Stimulated activated CD8-positive, alpha-beta memory T cell treated with anti-CD3 and anti-CD28 coated beads, Interleukin-7, amount 100 ng/mL, for 48 hours (primary cell): ENCODE data around the gene LRFN2.

Experiments
- DNase-seq, 2 donors: peaks; one replicate each; pipeline ENCODE4 v3.0.0-alpha.2; 2020; ENCODE audit warnings: low read depth in 1 of 2; ENCODE audit errors: extremely low read depth in 1 of 2

Gene LRFN2

GRCh38 chr6:40408786-40409542, 178.2 kb downstream of the LRFN2 start:
- no peak for DNase-seq

DNA sequence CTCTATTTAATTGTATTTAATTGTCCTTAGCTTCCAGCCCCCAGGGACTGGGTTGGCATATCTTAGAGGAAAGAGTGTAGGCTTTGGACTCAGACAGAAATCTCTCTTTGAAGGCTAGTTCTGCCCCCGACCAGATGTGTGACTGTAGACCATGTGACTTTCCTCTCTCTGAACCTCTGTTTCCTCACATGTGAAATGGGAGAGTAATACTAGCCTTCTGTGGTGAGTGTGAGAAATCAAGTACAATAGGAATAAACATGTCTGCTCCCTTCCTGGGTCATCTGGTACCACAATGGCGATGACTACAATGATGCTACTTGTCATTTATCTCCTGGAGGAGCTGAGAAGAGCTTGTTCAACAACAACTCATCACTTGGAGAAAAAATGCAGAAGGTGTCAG, 179.9 kb downstream of the LRFN2 start:
- no peak for DNase-seq

DNA sequence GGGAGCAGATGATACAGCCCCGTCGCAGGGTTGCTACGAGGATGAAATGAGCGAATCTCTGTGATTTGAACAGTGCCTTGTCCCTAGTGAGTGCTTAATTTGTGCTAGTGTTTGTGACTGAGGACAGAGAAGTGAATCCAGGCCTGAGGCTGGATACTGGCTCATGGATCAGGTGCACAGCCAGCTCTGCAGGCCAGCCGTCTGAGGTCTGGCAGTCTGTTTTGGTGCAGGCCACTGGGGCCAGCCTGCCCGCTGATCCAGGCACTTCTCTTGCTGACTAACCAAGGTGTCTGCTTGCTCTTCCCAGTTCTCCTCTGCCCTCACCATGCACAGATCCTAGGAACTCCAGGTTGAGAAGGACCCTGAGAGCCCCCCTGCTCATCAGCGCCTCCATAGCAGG, 181.0 kb downstream of the LRFN2 start:
- no peak for DNase-seq

DNA sequence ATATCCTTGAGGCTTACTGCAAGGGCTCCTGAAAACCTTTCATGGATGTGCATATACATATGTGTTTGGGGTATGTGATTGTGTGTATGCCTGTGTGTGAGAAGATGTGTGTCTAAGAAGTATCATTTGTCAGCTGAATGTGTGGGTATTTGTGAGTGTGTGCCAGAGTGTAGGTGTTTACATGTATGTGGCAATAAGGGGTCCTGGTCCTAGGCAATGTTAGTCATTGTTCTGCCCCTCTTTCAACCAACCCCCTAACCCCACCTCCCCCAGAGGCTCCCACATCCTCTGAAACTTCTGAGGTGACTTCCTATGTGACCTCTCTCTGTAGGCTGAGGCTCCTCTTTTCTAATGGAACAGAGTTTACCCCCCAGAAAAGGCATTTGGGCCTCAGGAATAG, 186.4 kb downstream of the LRFN2 start:
- DNase-seq, result no peak

DNA sequence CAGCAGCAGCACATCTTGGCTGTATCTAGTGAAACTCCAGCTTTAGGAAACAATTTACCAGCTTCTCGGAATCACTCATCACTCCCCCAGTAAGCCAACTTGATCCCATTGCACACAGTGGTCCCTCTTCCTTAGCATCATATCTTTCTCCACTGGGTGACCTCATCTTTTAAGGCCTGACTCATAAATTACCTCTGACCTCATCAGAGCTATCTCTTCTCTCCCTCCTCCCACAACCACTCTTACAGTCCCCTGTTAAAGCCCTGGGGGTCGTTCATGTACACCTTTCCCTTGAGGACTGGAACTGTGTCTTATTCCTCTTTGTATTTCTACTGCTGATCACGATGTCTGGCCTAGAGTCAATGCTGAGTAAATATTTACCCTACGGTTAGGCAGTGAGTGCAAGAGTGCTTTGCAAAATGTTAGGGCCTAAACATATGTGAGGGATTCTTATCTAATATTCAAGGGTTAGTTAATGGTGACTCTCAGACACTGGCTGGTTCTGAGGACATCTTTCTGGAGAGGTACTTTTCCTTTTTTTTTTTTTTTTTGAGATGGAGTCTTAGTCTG, 187.2 kb downstream of the LRFN2 start:
- no peak for DNase-seq

GRCh38 chr6:40398810-40399477, 188.2 kb downstream of the LRFN2 start:
- DNase-seq, result no peak

DNA sequence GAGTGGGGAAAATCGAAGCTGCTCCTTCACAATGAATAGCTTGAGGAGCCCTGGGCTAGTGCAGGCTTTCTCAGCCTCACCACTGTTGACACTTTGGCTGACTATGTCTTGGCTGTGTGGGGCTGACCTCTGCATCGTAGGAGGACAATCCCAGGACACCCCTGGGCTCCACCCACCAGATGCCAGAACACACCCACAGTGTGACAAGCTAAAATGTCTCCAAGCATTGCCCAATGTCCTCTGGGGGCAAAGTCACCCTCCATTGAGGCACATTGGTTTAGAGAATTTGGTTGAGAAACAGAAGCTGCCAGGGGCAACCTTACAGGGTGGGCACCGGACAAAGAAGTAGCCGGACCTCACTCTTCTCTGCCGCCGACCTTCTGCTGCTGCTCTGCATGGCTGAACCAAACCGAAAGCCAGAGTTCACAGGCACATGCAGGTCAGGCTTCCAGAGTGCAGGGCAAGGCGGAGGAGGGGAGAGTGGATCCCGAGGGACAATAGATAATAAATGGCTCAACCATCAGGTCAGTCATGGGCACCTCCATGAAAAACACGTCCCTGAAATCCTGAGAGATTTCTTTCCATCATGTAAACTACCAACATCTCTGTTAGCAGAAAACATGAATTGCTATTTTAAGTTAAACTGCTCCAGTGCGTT, 189.0 kb downstream of the LRFN2 start:
- no peak for DNase-seq

DNA sequence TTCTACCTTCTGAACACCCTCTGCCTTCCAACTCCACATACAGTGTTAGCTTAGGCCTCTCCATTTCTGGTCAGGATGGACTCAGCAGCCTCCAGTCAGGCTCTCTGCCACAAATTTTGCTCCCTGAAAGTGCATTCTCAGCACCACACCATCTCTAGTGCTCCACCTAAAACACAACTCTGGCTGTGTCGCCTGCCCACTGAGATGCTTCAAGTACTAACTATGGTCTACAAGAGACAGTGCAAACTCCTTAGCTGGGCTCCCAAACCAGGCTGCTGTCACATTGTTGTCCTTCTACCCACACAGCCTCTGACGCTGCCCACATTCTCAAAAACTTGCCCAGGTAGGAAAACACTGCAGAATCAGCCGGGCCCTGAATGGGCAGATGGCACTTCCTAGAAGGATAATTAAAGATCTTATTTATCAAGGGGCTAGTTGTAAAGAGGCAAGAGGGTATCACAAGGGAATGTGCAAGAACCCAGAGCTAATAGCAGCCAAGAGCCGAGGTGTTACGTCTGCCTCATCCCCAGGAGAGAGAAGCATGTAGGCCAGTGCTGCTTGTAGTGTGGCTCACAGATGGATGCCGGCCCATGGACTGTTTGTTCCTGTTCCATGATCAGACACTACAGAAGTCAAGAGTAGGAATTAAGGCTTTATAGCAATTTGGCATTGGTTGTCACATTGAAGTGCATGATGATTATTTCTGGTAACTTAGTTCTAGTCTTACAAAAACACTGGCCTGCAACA, 189.7 kb downstream of the LRFN2 start:
- DNase-seq, result no peak

DNA sequence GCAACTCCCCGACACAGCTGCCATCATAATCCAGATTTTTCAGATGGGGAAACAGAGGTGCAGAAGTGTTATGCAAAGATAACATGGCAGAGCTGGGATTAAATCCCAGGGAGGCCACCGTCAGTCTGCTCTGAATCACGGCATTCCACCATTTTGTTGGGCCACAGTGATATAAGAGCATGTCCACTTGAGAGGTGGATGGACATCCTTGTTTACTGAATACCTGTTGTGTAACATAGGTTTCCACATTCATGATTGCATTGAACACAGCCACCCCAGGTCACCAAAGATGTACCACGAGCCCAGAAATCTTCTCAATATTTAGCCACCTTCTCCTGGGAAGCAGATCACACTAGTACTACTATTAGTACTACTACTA, 191.5 kb downstream of the LRFN2 start:
- no peak for DNase-seq

DNA sequence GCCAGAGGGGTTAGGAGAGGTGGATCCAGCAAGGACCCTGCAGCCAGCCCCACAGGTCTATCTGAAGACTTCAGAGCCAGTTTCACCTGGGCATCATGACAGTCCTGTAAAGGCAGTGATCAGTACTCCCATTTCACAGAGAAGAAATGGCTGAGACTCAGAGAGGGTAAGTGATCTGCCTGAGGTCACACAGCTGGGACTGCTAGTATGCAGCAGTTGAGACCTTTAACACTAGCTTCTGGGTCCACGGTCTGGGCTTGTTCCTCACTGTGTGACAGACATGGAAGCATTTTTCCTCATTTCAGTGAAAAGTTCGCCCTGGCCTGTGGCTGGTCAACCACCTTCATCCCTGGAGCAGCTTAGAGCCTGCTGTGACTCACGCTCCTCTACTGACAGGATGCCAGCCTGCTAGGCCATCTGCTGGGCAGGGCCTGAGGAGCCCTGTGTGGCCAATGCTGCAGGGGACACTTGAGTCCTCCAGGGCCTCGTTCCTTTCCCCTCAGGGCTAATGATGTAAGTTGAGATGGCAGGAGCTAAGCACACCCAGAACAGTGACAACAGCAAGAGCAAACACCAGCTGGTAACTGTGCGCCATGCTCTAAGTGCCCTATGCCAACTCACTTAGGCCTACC, 192.0 kb downstream of the LRFN2 start:
- DNase-seq, result no peak

DNA sequence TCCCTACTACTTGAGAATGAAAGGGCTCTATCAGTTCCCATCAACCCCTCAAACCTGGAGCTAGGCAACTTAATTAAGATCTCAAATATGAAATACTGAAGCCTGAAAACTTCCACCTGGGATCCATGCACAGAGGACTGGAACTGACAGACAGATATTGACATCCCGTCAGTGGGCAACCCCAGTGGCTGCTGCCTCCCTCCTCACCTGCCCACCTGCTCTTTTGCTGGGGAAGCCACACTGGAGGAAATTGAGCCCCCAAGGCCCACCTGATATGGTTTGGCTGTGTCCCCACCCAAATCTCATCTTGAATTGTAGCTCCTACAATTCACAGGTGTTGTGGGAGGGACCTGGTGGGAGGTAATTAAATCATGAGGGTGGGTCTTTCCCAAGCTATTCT, 192.8 kb downstream of the LRFN2 start:
- DNase-seq, result no peak

GRCh38 chr6:40393641-40394040, 193.5 kb downstream of the LRFN2 start:
- DNase-seq, result no peak

GRCh38 chr6:40392589-40392988, 194.6 kb downstream of the LRFN2 start:
- DNase-seq, result no peak

DNA sequence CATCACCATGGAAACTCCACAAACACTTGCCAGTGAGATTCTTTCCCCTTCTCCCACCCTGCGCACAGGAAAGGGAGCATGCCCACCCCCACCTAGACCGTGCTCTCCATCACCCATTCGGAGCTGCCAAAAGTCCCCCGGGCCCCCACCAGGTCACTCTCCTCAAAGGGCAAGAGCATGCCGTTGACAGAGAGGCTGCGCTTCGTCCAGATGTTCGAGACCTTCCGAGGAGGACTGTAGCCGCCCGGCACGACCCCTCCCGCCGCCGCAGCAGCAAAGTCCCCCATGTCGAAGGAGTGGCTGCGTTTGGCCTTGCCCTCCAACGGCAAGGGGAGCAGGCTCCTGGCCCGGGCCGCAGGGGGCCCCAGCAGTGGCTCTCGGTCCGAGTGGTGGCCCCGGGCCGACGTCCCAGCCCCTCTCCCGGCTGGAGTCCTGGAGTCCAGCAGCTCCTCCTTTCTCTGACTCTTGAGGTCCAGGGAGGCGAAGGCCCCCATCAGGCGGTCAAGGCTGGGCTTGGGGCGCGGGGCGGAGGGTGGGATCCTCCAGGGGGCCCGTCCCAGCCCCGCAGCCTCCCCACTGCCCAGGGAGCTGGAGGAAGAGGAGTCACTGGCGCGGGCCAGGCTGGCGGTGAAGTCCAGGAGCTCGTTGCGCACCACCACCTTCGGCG, 195.2 kb downstream of the LRFN2 start:
- no peak for DNase-seq

GRCh38 chr6:40391086-40391485, 196.1 kb downstream of the LRFN2 start:
- DNase-seq, result no peak

GRCh38 chr6:40390144-40390800, 196.9 kb downstream of the LRFN2 start:
- DNase-seq, result no peak

DNA sequence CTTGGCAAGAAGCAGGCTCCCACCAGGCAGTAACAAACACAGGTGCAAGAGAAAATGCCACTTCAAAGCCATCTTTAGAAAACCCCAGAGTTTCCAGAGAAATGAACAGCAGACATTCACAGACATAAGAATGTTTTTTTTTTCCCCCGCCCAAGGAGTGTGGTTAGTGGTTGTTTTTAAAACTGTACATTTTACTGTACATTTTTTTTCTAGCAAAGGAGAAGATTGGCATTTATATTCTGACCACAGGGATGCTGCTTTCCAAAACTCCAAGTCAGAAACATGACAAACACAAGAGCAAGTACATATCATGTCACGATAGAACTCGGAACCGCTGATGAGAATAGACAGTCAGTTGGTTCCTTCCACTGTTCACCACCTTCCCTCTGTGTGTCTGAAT, 197.9 kb downstream of the LRFN2 start:
- DNase-seq, result no peak

- DNase-seq, result no peak
These were observed 199.3 kb downstream of the LRFN2 start for GRCh38 chr6:40387871-40388264.

DNA sequence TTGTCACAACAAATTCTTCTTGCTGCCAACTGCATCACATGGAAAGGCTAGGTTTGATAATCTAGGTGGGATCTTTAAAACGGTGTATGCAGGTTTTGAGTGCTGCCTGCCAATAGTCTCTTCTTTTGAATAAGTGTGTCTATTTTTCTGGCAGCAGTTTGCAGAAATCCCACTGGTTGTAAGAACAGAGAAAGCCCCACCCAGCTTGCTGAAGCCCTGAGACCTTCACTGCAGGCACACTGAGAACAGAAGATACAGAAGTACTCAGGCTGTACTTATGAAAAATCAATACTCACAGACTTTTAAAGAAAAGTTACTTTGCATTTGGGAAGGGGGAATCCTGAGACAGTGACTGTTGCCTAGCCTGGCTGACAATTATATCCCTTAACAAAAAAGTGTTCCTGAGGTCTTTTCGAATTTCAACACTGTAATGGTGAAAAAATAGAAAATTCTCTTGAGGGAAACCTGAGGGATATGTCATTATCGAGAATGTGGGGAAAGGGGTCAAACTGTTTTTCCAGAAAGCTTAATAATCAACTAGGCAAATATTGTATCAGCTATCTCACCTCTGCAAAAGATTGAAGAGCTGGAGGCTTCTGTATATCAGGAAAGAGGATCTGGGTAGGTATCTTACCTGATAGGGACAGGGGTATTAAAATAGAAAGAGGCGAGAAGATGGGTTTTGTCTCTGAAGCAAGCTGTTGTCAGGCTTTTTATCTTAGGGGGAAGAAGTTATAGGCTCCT, 199.9 kb downstream of the LRFN2 start:
- DNase-seq, result no peak
